ENCODE results near the gene C19orf53. TPM values are rescaled to one million over a fixed set of nuclear protein-coding genes. Genes with fewer than 3 reads are reported as not detected.

C19orf53 gene
- total and polyA plus RNA-seq, 9 of the 15 experiments (the other 6 are each of a cell fraction or from before 2014, with no cell fraction given) = 98.5 to 441 (median 164) TPM

GRCh38 chr19:13799669-13800068 lies 25.4 kb downstream of the C19orf53 start (continued):
- TF ChIP-seq, protein P1, sequence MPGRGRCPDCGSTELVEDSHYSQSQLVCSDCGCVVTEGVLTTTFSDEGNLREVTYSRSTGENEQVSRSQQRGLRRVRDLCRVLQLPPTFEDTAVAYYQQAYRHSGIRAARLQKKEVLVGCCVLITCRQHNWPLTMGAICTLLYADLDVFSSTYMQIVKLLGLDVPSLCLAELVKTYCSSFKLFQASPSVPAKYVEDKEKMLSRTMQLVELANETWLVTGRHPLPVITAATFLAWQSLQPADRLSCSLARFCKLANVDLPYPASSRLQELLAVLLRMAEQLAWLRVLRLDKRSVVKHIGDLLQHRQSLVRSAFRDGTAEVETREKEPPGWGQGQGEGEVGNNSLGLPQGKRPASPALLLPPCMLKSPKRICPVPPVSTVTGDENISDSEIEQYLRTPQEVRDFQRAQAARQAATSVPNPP (IDR thresholded peaks at IDR 0.05; ENCODE audit: borderline replicate concordance, insufficient read depth, insufficient read length) = no peak
- TF ChIP-seq KDM1A (IDR thresholded peaks at IDR 0.05) = no peak

DNA sequence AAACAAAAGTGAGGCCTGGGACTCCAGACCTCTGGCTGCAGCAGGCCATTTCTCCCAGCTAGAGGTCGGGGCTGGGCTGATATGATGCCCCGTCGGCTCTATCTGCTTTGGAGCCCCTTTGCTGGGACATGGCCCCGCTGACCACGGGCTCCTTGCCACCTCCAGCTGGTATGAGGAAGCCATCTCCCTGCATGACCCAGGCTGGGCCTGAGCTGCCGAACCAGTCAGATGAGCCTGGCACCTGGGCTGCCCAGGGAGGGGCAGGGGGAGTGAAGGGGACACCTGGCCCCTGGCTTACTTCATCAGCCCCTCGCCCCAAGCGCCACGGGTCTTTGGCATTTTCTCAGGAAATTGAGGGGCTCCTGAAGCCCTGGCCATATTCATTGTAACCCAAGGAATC lies 28.8 kb downstream of the C19orf53 start:
- Histone ChIP-seq H2AFZ (ENCODE audit: low read depth, low read length) (no peak overlapping the region), H3K9me1 (ENCODE audit: control insufficient read depth, insufficient read depth, low read length) (no peaks in the 10 kb centered on the region), H3K9ac (ENCODE audit: insufficient read depth in 1 of 2, low read depth in 2 of 2, low read length in 2 of 2) (peak overlapping the region in 1 of 2 experiments; percentile 10; a peak in 2 of 4 replicates), H3K4me2 (ENCODE audit: insufficient read depth, low read length) (no peak overlapping the region; the same call in 1 of the 2 replicates), H3K79me2 (ENCODE audit: control insufficient read depth, insufficient read depth, low read length) (no peaks in the 10 kb centered on the region), H3K4me3 (no peak overlapping the region), H3K36me3 (ENCODE audit: control insufficient read depth, insufficient read depth, low read length) (no peaks in the 10 kb centered on the region), H3K9me3 (replicated peaks; ENCODE audit: control insufficient read depth, insufficient read depth, low read depth, low read length) (no peaks in the 10 kb centered on the region), H3K27ac (ENCODE audit: extremely low read depth, low read depth, low read length) (peak overlapping the region; percentile 41; the same call in 1 of the 3 replicates), H3K27me3 (ENCODE audit: control insufficient read depth in 2 of 2, insufficient read depth in 2 of 2, low read length in 2 of 2) (no peaks in the 10 kb centered on the region), H4K20me1 (replicated peaks; ENCODE audit: control insufficient read depth, insufficient read depth, low read length) (no peaks in the 10 kb centered on the region), H3K4me1 (replicated peaks in 1 of 2; ENCODE audit: control insufficient read depth in 2 of 2, insufficient read depth in 2 of 2, low read length in 2 of 2) (peaks cover 6 to 19% of the 10 kb centered on the region in 2 experiments; a peak in 4 of 5 replicates)
- 55% methylated on average over 7 of the region's 9 CpGs for WGBS (ENCODE audit: insufficient coverage, low coverage, missing lambda C conversion rate)
- ChIA-PET POLR2A (interaction anchor here (0.7 kb wide), 1 partner anchor 23 kb away, joined by 3 read pairs; no protein-coding TSS in a partner anchor), CTCF (ENCODE audit: low intra/inter-chr PET ratio) (no interaction called here)
- in situ Hi-C loops (cut with MboI) (no loop called here), intact Hi-C loops (cut with micrococcal nuclease) (no loop called here)
- DNase-seq (ENCODE audit: extremely low read depth in 1 of 4, low spot score in 3 of 4) (no peak), ATAC-seq (peak; percentile 24; the same call in 2 of the 3 replicates), FAIRE-seq (no peak)
- TF ChIP-seq POLR2G (IDR thresholded peaks at IDR 0.05; ENCODE audit: low read depth, low read length) (0 out of 2 replicates have a peak, but pooled peaks have one; percentile 17), PYGO2 (tag; IDR thresholded peaks at IDR 0.05) (no peak), E2F3 (CRISPR knock-in tag; IDR thresholded peaks at IDR 0.05) (no peak), MYC (IDR thresholded peaks at IDR 0.05; ENCODE audit: low read depth, low read length) (no peak), MYC (CRISPR knock-in tag; IDR thresholded peaks at IDR 0.05; ENCODE audit: borderline replicate concordance, low read depth) (no peak)
- no TSS peak for BruUV-seq (replicated peaks)

Measured in K562 (cell line).